Activated B cell treated with CpG ODN at 0.5 μM for 24 hours (primary cell): Measurements from ENCODE around the gene JAG1. TPM values are rescaled to one million over a fixed set of nuclear protein-coding genes. Genes with fewer than 3 reads are reported as not detected.

Source experiments
- ATAC-seq: fragments of 200-7000 bp; cut with Tn5 transposase; one replicate; pipeline ENCODE4 v1.10.0; 2021; ENCODE audit warnings: low read depth, mild to moderate bottlenecking, moderate library complexity
- CTCF ChIA-PET: fragments of 350-600 bp; sonication (Branson Sonifier 250); formaldehyde crosslinking; loops from one replicate; lab custom pipeline; 2021; ENCODE audit warnings: antibody characterized with exemption; lab: Charles Lee
- POLR2A ChIA-PET: fragments of 350-600 bp; sonication (Branson Sonifier 250); formaldehyde crosslinking; loops from one replicate; lab custom pipeline; 2021; ENCODE audit warnings: antibody characterized with exemption; lab: Charles Lee
- DNase-seq: peaks from one replicate; pipeline ENCODE4 v3.0.0; 2022
- H3K27ac Mint-ChIP-seq: one replicate; pipeline ENCODE4 v1.8.0; 2020; ENCODE audit warnings: mixed read lengths
- H3K27me3 Mint-ChIP-seq: one replicate; pipeline ENCODE4 v1.8.0; 2021; ENCODE audit warnings: mixed read lengths
- H3K36me3 Mint-ChIP-seq: one replicate; pipeline ENCODE4 v1.8.0; 2021; ENCODE audit warnings: low read depth, mixed read lengths
- H3K4me1 Mint-ChIP-seq: one replicate; pipeline ENCODE4 v1.8.0; 2021; ENCODE audit warnings: mixed read lengths
- H3K4me3 Mint-ChIP-seq: one replicate; pipeline ENCODE4 v1.8.0; 2020; ENCODE audit warnings: mild to moderate bottlenecking, mixed read lengths
- H3K9me3 Mint-ChIP-seq: one replicate; pipeline ENCODE4 v1.8.0; 2020; ENCODE audit warnings: mixed read lengths
- intact Hi-C: fragments of 100-400 bp; cut with micrococcal nuclease; formaldehyde crosslinking; loops from one replicate; pipeline ENCODE4 v1.15.1; 2024
- total RNA-seq: library from RNA; stranded (reverse); gene quantifications from 2 replicates; pipeline ENCODE4 v1.2.3, GENCODE V29; 2022
- TF ChIP-seq, protein P1 (sequence below): fragments of 200-600 bp; IDR thresholded peaks from one replicate; pipeline ENCODE4 v1.8.0; 2022; ENCODE audit warnings: antibody characterized with exemption, mild to moderate bottlenecking

JAG1 gene
- total RNA-seq, 1 donor from 2014 or later: not detected

GRCh38 chr20:10679269-10679668 lies 5.5 kb upstream of the JAG1 start:
- intact Hi-C loops: loop anchor here (10.0 kb wide), 1 partner anchor 464 kb away; the partner anchor contains the start of gene SNAP25
- ChIA-PET POLR2A (no interaction called here), CTCF (no interaction called here)
- no peak overlapping the region for H3K4me3 Mint-ChIP-seq
- peaks cover 35% of the 10 kb centered on the region for H3K27me3 Mint-ChIP-seq
- no peaks in the 10 kb centered on the region for H3K9me3 Mint-ChIP-seq
- peaks cover 3% of the 10 kb centered on the region for H3K4me1 Mint-ChIP-seq
- no peak for DNase-seq
- no peaks in the 10 kb centered on the region for H3K36me3 Mint-ChIP-seq
- TF ChIP-seq, protein P1, sequence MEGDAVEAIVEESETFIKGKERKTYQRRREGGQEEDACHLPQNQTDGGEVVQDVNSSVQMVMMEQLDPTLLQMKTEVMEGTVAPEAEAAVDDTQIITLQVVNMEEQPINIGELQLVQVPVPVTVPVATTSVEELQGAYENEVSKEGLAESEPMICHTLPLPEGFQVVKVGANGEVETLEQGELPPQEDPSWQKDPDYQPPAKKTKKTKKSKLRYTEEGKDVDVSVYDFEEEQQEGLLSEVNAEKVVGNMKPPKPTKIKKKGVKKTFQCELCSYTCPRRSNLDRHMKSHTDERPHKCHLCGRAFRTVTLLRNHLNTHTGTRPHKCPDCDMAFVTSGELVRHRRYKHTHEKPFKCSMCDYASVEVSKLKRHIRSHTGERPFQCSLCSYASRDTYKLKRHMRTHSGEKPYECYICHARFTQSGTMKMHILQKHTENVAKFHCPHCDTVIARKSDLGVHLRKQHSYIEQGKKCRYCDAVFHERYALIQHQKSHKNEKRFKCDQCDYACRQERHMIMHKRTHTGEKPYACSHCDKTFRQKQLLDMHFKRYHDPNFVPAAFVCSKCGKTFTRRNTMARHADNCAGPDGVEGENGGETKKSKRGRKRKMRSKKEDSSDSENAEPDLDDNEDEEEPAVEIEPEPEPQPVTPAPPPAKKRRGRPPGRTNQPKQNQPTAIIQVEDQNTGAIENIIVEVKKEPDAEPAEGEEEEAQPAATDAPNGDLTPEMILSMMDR: no peak
- no peak overlapping the region for H3K27ac Mint-ChIP-seq
- no peak for ATAC-seq

- no peak for DNase-seq
- Mint-ChIP-seq H3K4me3 (no peak overlapping the region), H3K4me1 (peaks cover 21% of the 10 kb centered on the region), H3K36me3 (no peaks in the 10 kb centered on the region), H3K27ac (no peak overlapping the region), H3K27me3 (peaks cover 33% of the 10 kb centered on the region), H3K9me3 (no peaks in the 10 kb centered on the region)
- TF ChIP-seq, protein P1: no peak
- ATAC-seq: no peak
- CTCF ChIA-PET: no interaction called here
- POLR2A ChIA-PET: interaction anchor here (0.7 kb wide), 1 partner anchor 45 kb away, joined by 9 read pairs; no protein-coding TSS in a partner anchor
- intact Hi-C loops: loop anchor here (10.0 kb wide), 1 partner anchor 462 kb away; the partner anchor contains the start of gene SNAP25
Observed at GRCh38 chr20:10676518-10676917, 2.7 kb upstream of the JAG1 start.

DNA sequence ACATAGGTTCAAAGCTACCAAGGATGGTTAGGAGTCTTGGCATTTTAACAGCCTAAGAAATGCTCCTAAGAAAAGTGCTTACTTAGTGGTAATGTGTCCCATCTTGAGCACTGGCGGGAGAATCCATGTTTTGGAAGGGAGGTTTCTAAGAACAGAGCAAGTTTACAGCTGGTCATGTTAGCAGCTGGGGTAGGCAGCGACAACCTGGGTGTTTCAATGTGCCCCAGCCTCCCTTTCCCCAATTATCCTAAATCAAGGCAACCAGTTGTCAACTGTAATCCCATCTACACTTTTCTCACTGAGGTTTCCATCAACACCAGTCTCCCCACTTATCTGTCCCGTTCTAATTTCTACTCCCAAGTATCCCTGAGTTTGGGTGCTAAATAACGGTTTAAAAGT lies 1.6 kb upstream of the JAG1 start:
- H3K4me3 Mint-ChIP-seq: peak overlapping the region; percentile 60
- H3K9me3 Mint-ChIP-seq: no peaks in the 10 kb centered on the region
- ChIA-PET POLR2A (no interaction called here), CTCF (no interaction called here)
- peaks cover 32% of the 10 kb centered on the region for H3K4me1 Mint-ChIP-seq
- no peak overlapping the region for H3K27ac Mint-ChIP-seq
- TF ChIP-seq, protein P1: no peak
- no peaks in the 10 kb centered on the region for H3K36me3 Mint-ChIP-seq
- ATAC-seq: no peak
- peaks cover 42% of the 10 kb centered on the region for H3K27me3 Mint-ChIP-seq
- intact Hi-C loops: loop anchor here (2.0 to 10.0 kb wide), 2 partner anchors 241 to 461 kb away; partner anchors contain the start of genes MKKS, SLX4IP and SNAP25
- no peak for DNase-seq

DNA sequence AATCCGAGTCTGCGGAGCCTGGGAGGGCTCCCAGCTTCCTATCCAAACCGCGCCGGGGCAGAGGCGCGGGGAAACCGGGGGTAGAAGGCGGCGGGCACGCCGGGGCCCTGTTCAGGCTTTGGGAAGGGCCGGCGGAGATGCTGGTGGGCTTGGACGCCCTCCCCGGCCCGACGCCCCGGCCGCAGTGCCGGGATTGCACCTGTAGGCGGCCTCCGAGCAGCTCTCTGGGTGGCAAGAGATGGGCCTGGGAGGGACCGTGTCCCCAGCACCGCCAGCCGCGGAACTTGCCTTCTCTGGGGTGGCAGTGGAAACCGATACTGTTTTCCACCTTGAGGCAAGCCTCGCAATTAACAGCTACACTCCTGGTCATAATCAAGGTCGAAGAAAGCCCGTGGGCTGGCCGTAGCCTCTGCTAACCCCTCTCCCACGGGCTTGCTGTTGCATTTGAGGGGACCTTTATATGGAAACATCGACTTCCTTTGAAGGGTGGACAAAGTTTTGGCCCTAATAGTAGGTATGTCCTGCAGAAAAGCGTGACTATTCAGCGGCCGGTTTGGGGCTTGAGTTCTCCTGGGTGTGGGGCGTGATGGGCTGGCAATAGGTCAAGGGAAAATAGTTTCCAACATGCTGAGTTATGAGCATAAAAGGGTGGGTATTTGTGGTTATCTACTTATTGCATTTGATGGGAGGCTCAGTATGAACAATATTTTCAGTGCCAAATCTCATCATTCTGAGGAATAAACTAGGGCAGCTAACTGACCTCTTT lies 1.1 kb upstream of the JAG1 start:
- ChIA-PET POLR2A (no interaction called here), CTCF (no interaction called here)
- Mint-ChIP-seq H3K4me1 (peaks cover 37% of the 10 kb centered on the region), H3K27me3 (peaks cover 48% of the 10 kb centered on the region), H3K27ac (no peak overlapping the region), H3K4me3 (peak overlapping the region; percentile 60), H3K9me3 (no peaks in the 10 kb centered on the region), H3K36me3 (no peaks in the 10 kb centered on the region)
- DNase-seq: peak; percentile 26
- TF ChIP-seq, protein P1: no peak
- intact Hi-C loops: loop anchor here (2.0 to 10.0 kb wide), 3 partner anchors 43 to 460 kb away; partner anchors contain the start of genes MKKS, SLX4IP and SNAP25
- peak; percentile 36 for ATAC-seq

DNA sequence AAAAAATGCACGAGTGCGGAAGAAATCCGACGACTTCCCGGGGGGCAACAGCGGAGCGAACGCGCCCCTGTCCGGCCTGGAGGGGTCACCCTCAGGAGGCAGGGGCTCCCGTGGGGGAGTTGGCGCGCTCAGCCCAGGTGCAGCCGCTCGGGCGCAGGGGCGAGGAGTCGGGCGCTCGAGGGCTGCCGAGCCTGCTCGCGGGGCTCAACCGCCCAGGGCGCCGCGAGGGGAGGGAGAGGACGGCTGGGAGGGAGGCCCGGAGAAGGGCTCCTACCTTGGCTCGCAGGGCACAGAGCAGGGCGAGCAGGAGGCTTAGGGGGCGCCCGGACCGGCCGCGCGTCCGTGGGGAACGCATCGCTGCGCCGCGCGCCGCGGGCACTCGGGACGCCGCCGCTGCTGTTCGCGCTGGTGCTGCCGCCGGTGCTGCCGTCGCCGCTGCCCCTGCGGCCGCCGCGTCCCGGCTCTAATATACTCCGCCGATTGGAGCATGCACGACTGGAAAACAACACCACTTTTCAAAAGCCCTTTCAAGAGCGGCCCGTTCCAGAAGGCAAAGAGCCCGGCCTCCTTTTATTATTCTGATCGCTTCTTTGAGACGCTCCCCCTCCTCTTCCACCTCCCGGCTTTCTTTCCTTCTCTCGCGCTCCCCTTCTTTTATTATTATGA lies 490 bp downstream of the JAG1 start:
- no peak overlapping the region for H3K27ac Mint-ChIP-seq
- TF ChIP-seq, protein P1: no peak
- ATAC-seq (no peak), DNase-seq (peak; percentile 22)
- H3K4me3 Mint-ChIP-seq: peak overlapping the region; percentile 83
- H3K4me1 Mint-ChIP-seq: peaks cover 37% of the 10 kb centered on the region
- no peaks in the 10 kb centered on the region for H3K36me3 Mint-ChIP-seq
- CTCF ChIA-PET: no interaction called here
- POLR2A ChIA-PET: interaction anchor here (0.7 to 1.0 kb wide), 2 partner anchors 9 to 240 kb away, joined by 3 read pairs; partner anchors contain the start of gene MKKS
- H3K27me3 Mint-ChIP-seq: peaks cover 49% of the 10 kb centered on the region
- H3K9me3 Mint-ChIP-seq: no peaks in the 10 kb centered on the region
- intact Hi-C loops: loop anchor here (5.0 to 10.0 kb wide), 2 partner anchors 41 to 459 kb away; partner anchors contain the start of gene SNAP25
